ENCODE measurements around the gene TSPAN7. TPM values are rescaled to one million over a fixed set of nuclear protein-coding genes. Genes with fewer than 3 reads are reported as not detected.

Gene TSPAN7
- total RNA-seq, 1 experiment from 2014 or later = 3.5 TPM

DNA sequence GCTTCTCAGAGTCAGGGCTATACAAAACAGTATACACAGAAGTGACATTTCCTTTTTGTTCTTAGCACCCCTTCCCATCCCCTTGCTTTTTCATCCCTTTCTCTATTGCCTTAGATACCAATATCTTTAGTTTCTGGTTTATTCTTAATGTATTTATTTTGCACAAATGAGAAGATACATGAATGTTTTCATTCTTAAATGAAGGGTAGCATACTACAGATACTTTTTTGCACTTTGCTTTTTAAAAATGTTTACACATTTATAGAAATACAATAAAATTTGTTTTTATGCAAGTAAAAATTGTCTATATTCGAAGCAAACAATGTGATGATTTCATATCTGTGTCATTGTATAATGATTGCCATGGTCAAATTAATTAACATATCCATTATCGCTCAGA is 33.1 kb downstream of the TSPAN7 start:
- H2BK120ac ChIP-seq (ENCODE audit: low read depth, low read length, poor library complexity, severe bottlenecking) = no peak overlapping the region
- H3K27me3 ChIP-seq (ENCODE audit: insufficient read depth, low read length) = no peaks in the 10 kb centered on the region
- H2BK20ac ChIP-seq (ENCODE audit: low read depth, low read length, poor library complexity, severe bottlenecking) = no peak overlapping the region
- H2BK12ac ChIP-seq (ENCODE audit: insufficient read length, low read depth, low read length) = no peak overlapping the region
- H4K8ac ChIP-seq (replicated peaks; ENCODE audit: insufficient read length, low read depth, low read length) = no peak overlapping the region
- H4K5ac ChIP-seq (ENCODE audit: insufficient read length, low read depth, low read length) = no peak overlapping the region
- H3K9ac ChIP-seq (ENCODE audit: extremely low read depth, insufficient read length, low read length) = no peak overlapping the region
- no peak overlapping the region for H2AFZ ChIP-seq (ENCODE audit: low read length)
- H3K36me3 Mint-ChIP-seq (ENCODE audit: insufficient read depth in 1 of 3, low read depth in 3 of 3) = peaks cover 0 to 4% (median 0%) of the 10 kb centered on the region in 3 experiments; a peak in 2 of 7 replicates
- no peaks in the 10 kb centered on the region for H3K23me2 ChIP-seq (ENCODE audit: insufficient read length, low read depth, low read length, poor library complexity, severe bottlenecking)
- peaks cover 52 to 56% of the 10 kb centered on the region in 2 experiments for H3K9me3 Mint-ChIP-seq
- no peak overlapping the region for H3K18ac ChIP-seq (ENCODE audit: insufficient read length, low read depth, low read length)
- H3K14ac ChIP-seq (ENCODE audit: insufficient read depth, low read length) = no peak overlapping the region
- DNase-seq = no peak
- no peaks in the 10 kb centered on the region for H3K4me1 Mint-ChIP-seq
- WGBS (ENCODE audit: extremely low coverage, insufficient read length, low lambda C conversion rate) = no CpG with 5 or more reads among the region's 2 CpGs
- H4K91ac ChIP-seq (ENCODE audit: insufficient read length, low read depth, low read length) = no peak overlapping the region
- no peak overlapping the region for H3K27ac Mint-ChIP-seq
- no peaks in the 10 kb centered on the region for H3K27me3 Mint-ChIP-seq (ENCODE audit: low read depth)
- H3K79me2 ChIP-seq (ENCODE audit: insufficient read depth, low read length) = no peaks in the 10 kb centered on the region
- no peak overlapping the region for H3K4ac ChIP-seq (ENCODE audit: low read depth, low read length)
- H3K27ac ChIP-seq (ENCODE audit: insufficient read length, low read depth, low read length) = no peak overlapping the region
- no peak for TF ChIP-seq CTCF (conservative IDR thresholded peaks at IDR 0.05)
- no peak overlapping the region for H3K56ac ChIP-seq (ENCODE audit: insufficient read length, low read depth, low read length)
- no peak overlapping the region for H3K23ac ChIP-seq (ENCODE audit: insufficient read length, low read depth, low read length)
- H2BK5ac ChIP-seq (ENCODE audit: insufficient read length, low read length) = no peak overlapping the region
- H3K9me3 ChIP-seq (ENCODE audit: control insufficient read depth, low read depth, low read length) = peaks cover 5% of the 10 kb centered on the region
- H3K4me3 Mint-ChIP-seq = no peak overlapping the region
- no peaks in the 10 kb centered on the region for H3K4me1 ChIP-seq (ENCODE audit: insufficient read depth, low read length)
- H2BK15ac ChIP-seq (ENCODE audit: low read depth, low read length) = no peak overlapping the region
- H3K4me2 ChIP-seq (ENCODE audit: insufficient read depth, insufficient read length, low read length) = no peak overlapping the region
- no peaks in the 10 kb centered on the region for H4K20me1 ChIP-seq (ENCODE audit: control insufficient read depth, insufficient read depth, insufficient read length)
- no peak overlapping the region for H3T11ph ChIP-seq (ENCODE audit: low read length)
- H2AK5ac ChIP-seq (ENCODE audit: insufficient read length, low read length) = no peak overlapping the region
- H3K79me1 ChIP-seq (ENCODE audit: insufficient read depth, low read depth, low read length, poor library complexity, severe bottlenecking) = no peaks in the 10 kb centered on the region

Measured in H9 (cell line).